Mesendoderm (in vitro differentiated cells): ENCODE results near the gene OR4C12. TPM values are rescaled to one million over a fixed set of nuclear protein-coding genes. Genes with fewer than 3 reads are reported as not detected.
A peak's percentile ranks its signal among the peaks of the same experiment; 100 is the strongest.
"Not testable (repeated sequence)": the region's sequence is repeated elsewhere in the genome, so short reads cannot be mapped to it uniquely, and the experiment has no call there.

Source experiments
- DNase-seq: peaks from one replicate; pipeline ENCODE4 v3.0.0; 2013
- H2AK5ac ChIP-seq: 2 replicates; pipeline ENCODE4 v1.6.1; 2013; ENCODE audit warnings: low read length, inconsistent platforms
- H2BK120ac ChIP-seq: 2 replicates; pipeline ENCODE4 v1.6.1; 2013; ENCODE audit warnings: low read depth, mild to moderate bottlenecking, low read length, moderate library complexity, mixed read lengths
- H2BK15ac ChIP-seq: replicated peaks from 2 replicates; pipeline ENCODE4 v1.6.1; 2013; ENCODE audit warnings: low read depth, mild to moderate bottlenecking, moderate library complexity
- H2BK5ac ChIP-seq: 2 replicates; pipeline ENCODE4 v1.6.1; 2013; ENCODE audit warnings: low read length, inconsistent platforms
- H3K18ac ChIP-seq: 2 replicates; pipeline ENCODE4 v1.6.1; 2013; ENCODE audit warnings: mild to moderate bottlenecking, low read length, mixed read lengths
- H3K23ac ChIP-seq: one replicate; pipeline ENCODE4 v1.6.1; 2013; ENCODE audit warnings: low read length
- H3K27ac ChIP-seq: 2 replicates; pipeline ENCODE4 v1.5.1; 2013; ENCODE audit warnings: low read depth, mild to moderate bottlenecking, inconsistent platforms, low read length, moderate library complexity
- H3K27me3 ChIP-seq: 2 replicates; pipeline ENCODE4 v1.6.1; 2013; ENCODE audit warnings: low read length, control low read depth, mild to moderate bottlenecking, inconsistent platforms; ENCODE audit not compliant: insufficient read depth, poor library complexity
- H3K36me3 ChIP-seq: 2 replicates; pipeline ENCODE4 v1.6.1; 2013; ENCODE audit warnings: low read length, inconsistent platforms; ENCODE audit not compliant: control insufficient read depth, insufficient read depth
- H3K4ac ChIP-seq: one replicate; pipeline ENCODE4 v1.6.1; 2013; ENCODE audit warnings: low read depth, mild to moderate bottlenecking, low read length, moderate library complexity
- H3K4me1 ChIP-seq: 2 replicates; pipeline ENCODE4 v1.6.1; 2013; ENCODE audit warnings: low read depth, low read length, inconsistent platforms; ENCODE audit not compliant: control insufficient read depth
- H3K4me2 ChIP-seq: 2 replicates; pipeline ENCODE4 v1.6.1; 2013; ENCODE audit warnings: low read length
- H3K4me3 ChIP-seq: 2 replicates; pipeline ENCODE4 v1.5.1; 2013; ENCODE audit warnings: mild to moderate bottlenecking, low read length
- H3K56ac ChIP-seq: one replicate; pipeline ENCODE4 v1.6.1; 2013; ENCODE audit warnings: low read length
- H3K79me1 ChIP-seq: 2 replicates; pipeline ENCODE4 v1.6.1; 2013; ENCODE audit warnings: low read length, inconsistent platforms
- H3K79me2 ChIP-seq: 2 replicates; pipeline ENCODE4 v1.6.1; 2013; ENCODE audit warnings: mild to moderate bottlenecking, low read length; ENCODE audit not compliant: control insufficient read depth, insufficient read depth
- H3K9ac ChIP-seq: 2 replicates; pipeline ENCODE4 v1.6.1; 2013; ENCODE audit warnings: low read length, inconsistent platforms
- H4K5ac ChIP-seq: one replicate; pipeline ENCODE4 v1.6.1; 2013; ENCODE audit warnings: low read length
- H4K8ac ChIP-seq: one replicate; pipeline ENCODE4 v1.6.1; 2013; ENCODE audit warnings: low read depth, mild to moderate bottlenecking, control low read depth, low read length, moderate library complexity
- WGBS: extraction: QIAGEN DNeasy Blood & Tissue Kit; methylation state at CpG from one replicate; pipeline ENCODE4 v1.1.7; 2013; ENCODE audit warnings: low lambda C conversion rate, missing lambda C conversion rate; ENCODE audit not compliant: insufficient coverage; ENCODE audit errors: extremely low coverage; 5-methylcytosine and 5-hydroxymethylcytosine counted together
- polyA plus RNA-seq, 2 experiments: library from polyadenylated mRNA; stranded (reverse); fragments of 200-250 nt; gene quantifications; one replicate each; pipeline ENCODE4 v1.2.3, GENCODE V29; 2013

OR4C12 gene
- polyA plus RNA-seq (2013, experiment 1 of 2), result not detected
- not detected for polyA plus RNA-seq (2013, experiment 2 of 2)

GRCh38 chr11:49982435-49982834 lies at the start of gene OR4C12:
Gene OR4C12, minus strand, starts transcription at chr11:49982535. Its CDS starts 34 bp downstream, at chr11:49982501.
- H3K9ac ChIP-seq, H3K4me3 ChIP-seq, H3K27me3 ChIP-seq, H3K79me1 ChIP-seq, H3K23ac ChIP-seq, H3K79me2 ChIP-seq, H3K36me3 ChIP-seq, H2BK5ac ChIP-seq, H3K27ac ChIP-seq, H3K4ac ChIP-seq, H3K18ac ChIP-seq, H2BK120ac ChIP-seq, H3K4me1 ChIP-seq, DNase-seq, H4K8ac ChIP-seq, H4K5ac ChIP-seq, H2BK15ac ChIP-seq, H3K4me2 ChIP-seq, H2AK5ac ChIP-seq, H3K56ac ChIP-seq: not testable (repeated sequence)
- WGBS, result no CpG with 5 or more reads among the region's 1 CpG

GRCh38 chr11:50030193-50030592 lies 47.9 kb upstream of the OR4C12 start:
- Histone ChIP-seq H3K4me3 (no peak overlapping the region), H3K9ac (no peak overlapping the region), H2BK5ac (no peak overlapping the region), H3K23ac (no peak overlapping the region), H3K4me2 (no peak overlapping the region), H3K18ac (no peak overlapping the region), H4K5ac (no peak overlapping the region), H3K79me1 (no peaks in the 10 kb centered on the region), H3K4me1 (no peaks in the 10 kb centered on the region), H2BK120ac (no peak overlapping the region), H4K8ac (no peak overlapping the region), H3K79me2 (no peaks in the 10 kb centered on the region), H2AK5ac (no peak overlapping the region), H3K36me3 (no peaks in the 10 kb centered on the region), H2BK15ac (no peak overlapping the region), H3K4ac (no peak overlapping the region), H3K27ac (no peak overlapping the region), H3K56ac (no peak overlapping the region), H3K27me3 (no peaks in the 10 kb centered on the region)
- WGBS, result no CpG with 5 or more reads among the region's 1 CpG
- no peak for DNase-seq

DNA sequence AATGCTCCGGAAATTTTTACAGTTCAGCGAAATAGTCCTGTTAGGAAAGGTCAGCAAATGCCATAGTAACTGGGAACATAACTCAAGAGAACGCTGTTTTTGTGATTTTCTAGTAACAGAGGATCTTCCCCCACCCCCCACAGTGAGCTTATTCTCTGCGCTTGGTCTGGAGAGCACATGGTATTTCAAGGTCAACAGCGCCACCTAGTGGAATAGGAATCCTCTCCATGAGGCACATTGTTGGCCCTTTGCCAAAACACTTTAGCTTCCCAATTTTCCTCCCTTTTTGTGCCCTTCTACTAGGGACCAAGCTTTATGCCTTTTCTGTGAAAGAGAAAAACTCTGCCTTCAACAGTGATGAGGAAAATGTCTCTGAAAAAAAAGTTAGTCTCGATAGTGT lies 13.2 kb upstream of the OR4C12 start:
- DNase-seq, result peak; percentile 72
- Histone ChIP-seq H3K4ac (no peak overlapping the region), H2AK5ac (no peak overlapping the region), H4K8ac (no peak overlapping the region), H3K4me2 (no peak overlapping the region), H2BK5ac (no peak overlapping the region), H3K23ac (no peak overlapping the region), H3K79me2 (no peaks in the 10 kb centered on the region), H3K4me1 (no peaks in the 10 kb centered on the region), H3K79me1 (no peaks in the 10 kb centered on the region), H2BK15ac (no peak overlapping the region), H3K18ac (no peak overlapping the region), H2BK120ac (no peak overlapping the region), H3K36me3 (no peaks in the 10 kb centered on the region), H3K9ac (no peak overlapping the region), H3K4me3 (no peak overlapping the region), H4K5ac (no peak overlapping the region), H3K27me3 (no peaks in the 10 kb centered on the region), H3K27ac (no peak overlapping the region), H3K56ac (no peak overlapping the region)
- no CpG with 5 or more reads among the region's 6 CpGs for WGBS

DNA sequence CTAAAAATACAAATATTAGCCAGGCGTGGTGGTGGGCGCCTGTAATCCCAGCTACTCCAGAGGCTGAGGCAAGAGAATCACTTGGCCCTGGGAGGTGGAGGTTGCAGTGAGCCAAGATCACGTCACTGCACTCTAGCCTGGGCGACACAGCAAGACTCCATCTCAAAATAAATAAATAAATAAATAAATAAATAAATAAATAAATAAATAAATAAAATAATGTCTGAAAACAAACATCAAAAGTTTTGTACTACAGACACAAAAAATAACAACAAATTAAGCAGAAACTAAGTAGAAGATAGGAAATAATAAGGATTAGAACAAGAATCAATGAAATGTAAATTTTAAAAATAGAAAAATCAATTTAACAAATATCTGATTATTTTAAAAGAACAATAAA lies 8.9 kb downstream of the OR4C12 start:
- H3K27me3 ChIP-seq, H3K79me1 ChIP-seq, H2BK15ac ChIP-seq, H3K9ac ChIP-seq, H2BK120ac ChIP-seq, H4K8ac ChIP-seq, H3K23ac ChIP-seq, H3K4ac ChIP-seq, H3K79me2 ChIP-seq, H4K5ac ChIP-seq, H2BK5ac ChIP-seq, H3K4me1 ChIP-seq, H3K4me3 ChIP-seq, H3K4me2 ChIP-seq, H2AK5ac ChIP-seq, H3K36me3 ChIP-seq, H3K18ac ChIP-seq, H3K56ac ChIP-seq, DNase-seq, H3K27ac ChIP-seq: not testable (repeated sequence)
- no CpG with 5 or more reads among the region's 4 CpGs for WGBS

DNA sequence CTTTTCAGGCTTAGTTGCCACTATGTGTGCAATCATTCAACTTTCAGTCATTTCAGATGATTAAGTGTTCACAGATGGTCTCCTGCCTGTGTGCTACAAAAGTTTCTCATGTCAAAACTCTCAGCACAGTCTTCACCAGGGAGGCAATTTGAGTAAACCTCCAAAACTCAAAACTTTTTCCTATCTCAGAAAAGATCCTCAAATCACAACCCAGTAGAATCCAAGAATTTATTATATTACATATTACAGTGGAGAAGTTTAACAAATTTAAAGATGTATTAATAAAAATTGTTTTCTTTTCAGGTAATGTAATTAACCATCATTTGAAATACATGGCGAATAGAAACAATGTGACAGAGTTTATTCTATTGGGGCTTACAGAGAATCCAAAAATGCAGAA lies 30.2 kb downstream of the OR4C12 start, which contains the start of gene OR4C13:
OR4C13 (plus strand) TSS at position 301 of the 400 bp plus-strand sequence; CDS start at position 333, 32 bp downstream.
- DNase-seq, result no peak
- no CpG with 5 or more reads among the region's 1 CpG for WGBS

DNA sequence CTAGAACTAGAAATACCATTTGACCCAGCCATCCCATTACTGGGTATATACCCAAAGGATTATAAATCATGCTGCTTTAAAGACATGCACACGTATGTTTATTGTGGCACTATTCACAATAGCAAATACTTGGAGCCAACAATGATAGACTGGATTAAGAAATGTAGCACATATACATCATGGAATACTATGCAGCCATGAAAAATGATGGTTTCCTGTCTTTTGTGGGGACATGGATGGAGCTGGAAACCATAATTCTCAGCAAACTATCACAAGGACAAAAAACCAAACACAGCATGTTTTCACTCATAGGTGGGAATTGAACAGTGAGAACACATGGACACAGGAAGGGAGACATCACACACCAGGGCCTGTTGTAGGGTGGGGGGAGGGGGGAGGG lies 33.6 kb downstream of the OR4C12 start:
- not testable (repeated sequence) for H3K4me1 ChIP-seq, H3K4me3 ChIP-seq, H3K36me3 ChIP-seq, H2BK120ac ChIP-seq, H3K9ac ChIP-seq, DNase-seq, H3K79me1 ChIP-seq, H3K27ac ChIP-seq, H3K56ac ChIP-seq, H2BK5ac ChIP-seq, H3K79me2 ChIP-seq, H4K5ac ChIP-seq, H2AK5ac ChIP-seq, H3K23ac ChIP-seq, H3K4me2 ChIP-seq, H3K4ac ChIP-seq, H3K18ac ChIP-seq, H4K8ac ChIP-seq, H2BK15ac ChIP-seq, H3K27me3 ChIP-seq
- no CpG with 5 or more reads among the region's 1 CpG for WGBS

More for the DNA sequence above, 30.2 kb downstream of the OR4C12 start, which contains the start of gene OR4C13:
- Histone ChIP-seq H4K8ac (no peak within 1 kb of the TSS), H3K27me3 (no peaks in the 10 kb centered on the region), H3K18ac (no peak within 1 kb of the TSS), H3K4ac (no peak within 1 kb of the TSS), H3K9ac (no peak within 1 kb of the TSS), H3K23ac (no peak within 1 kb of the TSS), H3K79me2 (no peaks in the 10 kb centered on the region), H3K4me1 (no peaks in the 10 kb centered on the region), H3K4me3 (no peak within 1 kb of the TSS), H2BK15ac (no peak within 1 kb of the TSS), H3K4me2 (no peak within 1 kb of the TSS), H3K36me3 (no peaks in the 10 kb centered on the region), H3K56ac (no peak within 1 kb of the TSS), H2BK5ac (no peak within 1 kb of the TSS), H2BK120ac (no peak within 1 kb of the TSS), H3K79me1 (no peaks in the 10 kb centered on the region), H3K27ac (no peak within 1 kb of the TSS), H4K5ac (no peak within 1 kb of the TSS), H2AK5ac (no peak within 1 kb of the TSS)
